Measurements from ENCODE around the gene FAM20A. TPM values are rescaled to one million over a fixed set of nuclear protein-coding genes. Genes with fewer than 3 reads are reported as not detected.

The FAM20A gene
- total and polyA plus RNA-seq, 9 of the 15 experiments (the other 6 are each of a cell fraction or from before 2014, with no cell fraction given): 0.07 TPM; not detected in 8

DNA sequence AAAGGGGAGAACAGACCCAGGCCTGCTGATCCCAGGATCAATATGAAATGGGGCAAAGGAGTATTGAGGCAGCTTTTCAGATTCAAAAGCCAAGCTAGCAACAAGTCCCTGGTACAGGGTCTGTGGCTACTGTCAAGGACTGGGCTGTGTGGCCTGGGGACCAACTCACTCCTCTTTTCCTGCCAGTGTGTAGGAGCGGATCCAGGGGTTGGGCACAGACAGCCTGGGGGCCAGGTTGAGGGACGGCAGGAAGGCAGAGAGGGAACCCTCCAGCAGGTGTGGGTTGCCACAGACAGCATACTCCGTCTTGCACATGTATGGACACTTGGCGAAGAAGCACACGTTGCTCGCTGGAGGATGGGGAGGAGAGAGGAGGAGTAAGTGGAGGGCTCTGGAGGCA, 59.4 kb downstream of the FAM20A start:
- in situ Hi-C loops (cut with MboI): no loop called here

More for the DNA sequence above, 59.4 kb downstream of the FAM20A start:
- Histone ChIP-seq H3K27ac (ENCODE audit: extremely low read depth, low read depth, low read length) (no peak overlapping the region), H3K9me3 (replicated peaks; ENCODE audit: control insufficient read depth, insufficient read depth, low read depth, low read length) (no peaks in the 10 kb centered on the region), H3K4me3 (no peak overlapping the region), H3K4me1 (replicated peaks in 1 of 2; ENCODE audit: control insufficient read depth in 2 of 2, insufficient read depth in 2 of 2, low read length in 2 of 2) (no peaks in the 10 kb centered on the region), H3K27me3 (ENCODE audit: control insufficient read depth in 2 of 2, insufficient read depth in 2 of 2, low read length in 2 of 2) (peaks cover 10 to 20% of the 10 kb centered on the region in 2 experiments), H3K79me2 (ENCODE audit: control insufficient read depth, insufficient read depth, low read length) (no peaks in the 10 kb centered on the region), H3K9me1 (ENCODE audit: control insufficient read depth, insufficient read depth, low read length) (no peaks in the 10 kb centered on the region), H3K9ac (ENCODE audit: insufficient read depth in 1 of 2, low read depth in 2 of 2, low read length in 2 of 2) (no peak overlapping the region), H3K36me3 (ENCODE audit: control insufficient read depth, insufficient read depth, low read length) (0 out of 3 replicates have a peak, but pooled peaks cover 2% of the 10 kb centered on the region), H2AFZ (ENCODE audit: low read depth, low read length) (no peak overlapping the region), H4K20me1 (replicated peaks; ENCODE audit: control insufficient read depth, insufficient read depth, low read length) (peaks cover 3% of the 10 kb centered on the region; the same call in 1 of the 2 replicates), H3K4me2 (ENCODE audit: insufficient read depth, low read length) (no peak overlapping the region)
- WGBS (ENCODE audit: insufficient coverage, low coverage, missing lambda C conversion rate): 9% methylated on average over 6 of the region's 6 CpGs
- DNase-seq (ENCODE audit: extremely low read depth in 1 of 4, low spot score in 3 of 4) (no peak), ATAC-seq (no peak), FAIRE-seq (no peak)
- intact Hi-C loops (cut with micrococcal nuclease): no loop called here
- BruUV-seq (replicated peaks): no TSS peak
- POLR2A ChIA-PET: interaction anchor here (0.8 kb wide), 1 partner anchor 127 kb away, joined by 3 read pairs; no protein-coding TSS in a partner anchor
- CTCF ChIA-PET (ENCODE audit: low intra/inter-chr PET ratio): no interaction called here
- TF ChIP-seq SRSF7 (optimal IDR thresholded peaks at IDR 0.05; ENCODE audit: low read depth, low read length): no peak
- no peak for TF ChIP-seq ZC3H11A (IDR thresholded peaks at IDR 0.05; ENCODE audit: low read depth, low read length)
- TF ChIP-seq ZNF165 (CRISPR knock-in tag; IDR thresholded peaks at IDR 0.05; ENCODE audit: borderline replicate concordance): no peak
- TF ChIP-seq DDX20 (tag; IDR thresholded peaks at IDR 0.05; ENCODE audit: low read depth): no peak
- TF ChIP-seq ZNF668 (CRISPR knock-in tag; IDR thresholded peaks at IDR 0.05): no peak
- TF ChIP-seq ILK (tag; IDR thresholded peaks at IDR 0.05; ENCODE audit: borderline replicate concordance, low read depth): no peak
- TF ChIP-seq, protein P1, sequence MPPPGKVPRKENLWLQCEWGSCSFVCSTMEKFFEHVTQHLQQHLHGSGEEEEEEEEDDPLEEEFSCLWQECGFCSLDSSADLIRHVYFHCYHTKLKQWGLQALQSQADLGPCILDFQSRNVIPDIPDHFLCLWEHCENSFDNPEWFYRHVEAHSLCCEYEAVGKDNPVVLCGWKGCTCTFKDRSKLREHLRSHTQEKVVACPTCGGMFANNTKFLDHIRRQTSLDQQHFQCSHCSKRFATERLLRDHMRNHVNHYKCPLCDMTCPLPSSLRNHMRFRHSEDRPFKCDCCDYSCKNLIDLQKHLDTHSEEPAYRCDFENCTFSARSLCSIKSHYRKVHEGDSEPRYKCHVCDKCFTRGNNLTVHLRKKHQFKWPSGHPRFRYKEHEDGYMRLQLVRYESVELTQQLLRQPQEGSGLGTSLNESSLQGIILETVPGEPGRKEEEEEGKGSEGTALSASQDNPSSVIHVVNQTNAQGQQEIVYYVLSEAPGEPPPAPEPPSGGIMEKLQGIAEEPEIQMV (tag; conservative IDR thresholded peaks at IDR 0.05; ENCODE audit: low read depth): no peak
- TF ChIP-seq PTRF (tag; IDR thresholded peaks at IDR 0.05): no peak

Data from K562 (cell line).